Keratinocyte (primary cell): Measurements from ENCODE around the gene ETV4.

Experiments used
- EZH2 ChIP-seq: IDR thresholded peaks from one replicate; pipeline ENCODE4 v1.6.1; 2012; ENCODE audit warnings: inconsistent platforms, mild to moderate bottlenecking, low read length, moderate library complexity
- TF ChIP-seq, protein P1 (sequence below), 3 experiments: IDR thresholded peaks in 1 of 3; conservative IDR thresholded peaks in 1 of 3; optimal IDR thresholded peaks in 1 of 3; 2 replicates in 2 of 3; 3 replicates in 1 of 3; pipeline versions ENCODE3 to v1.5.1; 2011; ENCODE audit warnings: low read length in 3 of 3, mild to moderate bottlenecking in 3 of 3, moderate library complexity in 2 of 3, control low read depth in 1 of 3, inconsistent platforms in 1 of 3; ENCODE audit not compliant: insufficient read depth in 2 of 3; ENCODE audit errors: extremely low read depth in 1 of 3

DNA sequence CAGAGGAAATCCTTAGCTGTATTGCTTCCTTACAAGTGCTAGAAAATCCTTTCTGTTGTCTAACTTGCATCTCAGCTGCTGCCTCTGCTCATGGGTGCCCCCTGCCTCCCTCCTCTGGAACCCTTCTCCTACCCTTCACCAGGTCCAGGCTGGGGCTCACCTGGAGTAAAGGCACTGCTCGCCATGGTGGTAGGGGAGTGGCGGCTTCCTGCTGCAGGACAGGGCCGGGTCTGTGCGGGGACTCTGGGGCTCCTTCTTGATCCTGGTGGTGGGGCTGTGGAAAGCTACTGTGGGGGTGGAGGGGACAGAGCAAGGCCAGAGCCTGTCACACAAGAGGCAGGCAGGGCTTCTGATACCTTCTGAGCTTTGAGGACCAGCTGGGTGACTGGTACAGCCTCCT, 12.4 kb downstream of the ETV4 start:
- TF ChIP-seq, protein P1, sequence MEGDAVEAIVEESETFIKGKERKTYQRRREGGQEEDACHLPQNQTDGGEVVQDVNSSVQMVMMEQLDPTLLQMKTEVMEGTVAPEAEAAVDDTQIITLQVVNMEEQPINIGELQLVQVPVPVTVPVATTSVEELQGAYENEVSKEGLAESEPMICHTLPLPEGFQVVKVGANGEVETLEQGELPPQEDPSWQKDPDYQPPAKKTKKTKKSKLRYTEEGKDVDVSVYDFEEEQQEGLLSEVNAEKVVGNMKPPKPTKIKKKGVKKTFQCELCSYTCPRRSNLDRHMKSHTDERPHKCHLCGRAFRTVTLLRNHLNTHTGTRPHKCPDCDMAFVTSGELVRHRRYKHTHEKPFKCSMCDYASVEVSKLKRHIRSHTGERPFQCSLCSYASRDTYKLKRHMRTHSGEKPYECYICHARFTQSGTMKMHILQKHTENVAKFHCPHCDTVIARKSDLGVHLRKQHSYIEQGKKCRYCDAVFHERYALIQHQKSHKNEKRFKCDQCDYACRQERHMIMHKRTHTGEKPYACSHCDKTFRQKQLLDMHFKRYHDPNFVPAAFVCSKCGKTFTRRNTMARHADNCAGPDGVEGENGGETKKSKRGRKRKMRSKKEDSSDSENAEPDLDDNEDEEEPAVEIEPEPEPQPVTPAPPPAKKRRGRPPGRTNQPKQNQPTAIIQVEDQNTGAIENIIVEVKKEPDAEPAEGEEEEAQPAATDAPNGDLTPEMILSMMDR (optimal IDR thresholded peaks at IDR 0.05 in 1 of 3, IDR thresholded peaks at IDR 0.05 in 1 of 3, conservative IDR thresholded peaks at IDR 0.05 in 1 of 3; ENCODE audit: extremely low read depth in 1 of 3, insufficient read depth in 2 of 3, low read length in 3 of 3), result peak in 2 of 3 experiments; percentile 3 to 27
- TF ChIP-seq EZH2, result no peak
